SK-N-SH treated with all-trans-retinoic acid at 6 μM for 48 hours (cell line): ENCODE data around the gene MMP15.

ENCODE experiments used
- ISL1 ChIP-seq: fragments of 250-450 bp; sonication (Bioruptor Pico); IDR thresholded peaks from 2 replicates; pipeline ENCODE4 v2.1.2; 2022; ENCODE audit warnings: mild to moderate bottlenecking, moderate library complexity
- TF ChIP-seq, protein P1 (sequence below): fragments of 250-450 bp; sonication (Bioruptor Pico); IDR thresholded peaks from 2 replicates; pipeline ENCODE4 v1.8.0; 2020; ENCODE audit warnings: mild to moderate bottlenecking, moderate library complexity, borderline replicate concordance

DNA sequence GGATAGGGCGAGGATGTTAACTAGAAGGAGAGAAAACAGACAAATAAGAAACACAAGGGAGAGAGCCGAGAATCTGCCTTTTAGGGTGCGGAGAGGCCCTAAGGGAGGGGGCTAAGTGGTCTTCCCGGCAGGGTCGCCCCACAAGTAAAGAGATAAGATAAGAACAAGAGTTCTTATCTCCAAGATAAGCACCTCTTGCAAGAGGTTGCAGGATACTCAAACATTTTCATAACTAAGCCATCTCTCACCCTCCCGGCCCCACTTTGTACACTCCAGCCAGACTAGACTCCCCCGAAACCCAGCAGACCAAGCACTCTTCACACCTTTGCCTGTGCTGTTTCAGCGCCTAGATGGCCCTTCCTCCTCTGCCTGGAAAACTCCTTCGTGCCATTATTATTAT is 39.4 kb upstream of the MMP15 start:
- TF ChIP-seq ISL1 (CRISPR knock-in tag), result no peak
- TF ChIP-seq, protein P1, sequence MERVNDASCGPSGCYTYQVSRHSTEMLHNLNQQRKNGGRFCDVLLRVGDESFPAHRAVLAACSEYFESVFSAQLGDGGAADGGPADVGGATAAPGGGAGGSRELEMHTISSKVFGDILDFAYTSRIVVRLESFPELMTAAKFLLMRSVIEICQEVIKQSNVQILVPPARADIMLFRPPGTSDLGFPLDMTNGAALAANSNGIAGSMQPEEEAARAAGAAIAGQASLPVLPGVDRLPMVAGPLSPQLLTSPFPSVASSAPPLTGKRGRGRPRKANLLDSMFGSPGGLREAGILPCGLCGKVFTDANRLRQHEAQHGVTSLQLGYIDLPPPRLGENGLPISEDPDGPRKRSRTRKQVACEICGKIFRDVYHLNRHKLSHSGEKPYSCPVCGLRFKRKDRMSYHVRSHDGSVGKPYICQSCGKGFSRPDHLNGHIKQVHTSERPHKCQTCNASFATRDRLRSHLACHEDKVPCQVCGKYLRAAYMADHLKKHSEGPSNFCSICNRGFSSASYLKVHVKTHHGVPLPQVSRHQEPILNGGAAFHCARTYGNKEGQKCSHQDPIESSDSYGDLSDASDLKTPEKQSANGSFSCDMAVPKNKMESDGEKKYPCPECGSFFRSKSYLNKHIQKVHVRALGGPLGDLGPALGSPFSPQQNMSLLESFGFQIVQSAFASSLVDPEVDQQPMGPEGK (CRISPR knock-in tag), result no peak
